HepG2 (cell line): ENCODE data around the gene MAP3K3. TPM values are rescaled to one million over a fixed set of nuclear protein-coding genes. Genes with fewer than 3 reads are reported as not detected.
A peak's percentile ranks its signal among the peaks of the same experiment; 100 is the strongest.

Experiments
- CBX1 ChIP-seq: IDR thresholded peaks from one replicate; pipeline ENCODE4 v1.6.1; 2016; ENCODE audit warnings: antibody characterized with exemption, low read depth
- CEBPB ChIP-seq: IDR thresholded peaks from 2 replicates; pipeline ENCODE4 v1.6.1; 2011; ENCODE audit warnings: low read depth, low read length, improper control_type of control experiment, borderline replicate concordance
- FOXP1 ChIP-seq, 2 experiments: fragments of 450-650 bp in 1 of 2; IDR thresholded peaks; 2 replicates each; pipeline ENCODE4 v1.6.1; 2017 to 2018; ENCODE audit warnings: antibody characterized with exemption in 1 of 2
- IRX3 ChIP-seq: sonication (generic); formaldehyde crosslinking; IDR thresholded peaks from 2 replicates; pipeline ENCODE4 v1.8.1; 2023; ENCODE audit warnings: mild to moderate bottlenecking, low read depth, missing genetic modification reagents, borderline replicate concordance
- JARID2 ChIP-seq: sonication (generic); formaldehyde crosslinking; IDR thresholded peaks from 2 replicates; pipeline ENCODE4 v1.8.1; 2023; ENCODE audit warnings: missing genetic modification reagents, inconsistent platforms; ENCODE audit not compliant: insufficient replicate concordance
- KDM6A ChIP-seq: IDR thresholded peaks from 2 replicates; pipeline ENCODE4 v1.6.1; 2016; ENCODE audit warnings: low read depth
- KMT2B ChIP-seq: IDR thresholded peaks from 2 replicates; pipeline ENCODE4 v1.6.1; 2016; ENCODE audit warnings: missing genetic modification reagents, missing compliant biosample characterization
- MAFG ChIP-seq: sonication (generic); formaldehyde crosslinking; IDR thresholded peaks from 2 replicates; pipeline ENCODE4 v1.5.1; 2020; ENCODE audit warnings: mild to moderate bottlenecking, missing genetic modification reagents
- NFYC ChIP-seq: IDR thresholded peaks from 2 replicates; pipeline ENCODE4 v1.6.1; 2016; ENCODE audit warnings: missing genetic modification reagents, missing compliant biosample characterization
- PTBP1 ChIP-seq: fragments of 200-400 bp; formaldehyde crosslinking; IDR thresholded peaks from 2 replicates; pipeline ENCODE4 v1.6.1; 2018; ENCODE audit warnings: low read length, low read depth; ENCODE audit not compliant: poor library complexity, severe bottlenecking
- RXRB ChIP-seq: IDR thresholded peaks from 2 replicates; pipeline ENCODE4 v1.6.1; 2016; ENCODE audit warnings: borderline replicate concordance, missing genetic modification reagents, missing compliant biosample characterization
- SIX4 ChIP-seq: sonication (generic); formaldehyde crosslinking; IDR thresholded peaks from 2 replicates; pipeline ENCODE4 v1.4.0; 2020; ENCODE audit warnings: missing genetic modification reagents
- SYNCRIP ChIP-seq: fragments of 200-400 bp; formaldehyde crosslinking; IDR thresholded peaks from 2 replicates; pipeline ENCODE4 v1.6.1; 2018; ENCODE audit warnings: mild to moderate bottlenecking, low read depth, low read length; ENCODE audit not compliant: insufficient read depth
- TAF15 ChIP-seq: fragments of 200-400 bp; formaldehyde crosslinking; IDR thresholded peaks from one replicate; pipeline ENCODE4 v1.6.1; 2018; ENCODE audit warnings: mild to moderate bottlenecking, low read depth, low read length; ENCODE audit not compliant: poor library complexity, severe bottlenecking
- TEAD2 ChIP-seq: sonication (generic); formaldehyde crosslinking; IDR thresholded peaks from 2 replicates; pipeline ENCODE4 v1.9.0; 2021; ENCODE audit warnings: missing genetic modification reagents
- THAP9 ChIP-seq: sonication (generic); formaldehyde crosslinking; IDR thresholded peaks from 2 replicates; pipeline ENCODE4; 2020; ENCODE audit warnings: missing genetic modification reagents, mild to moderate bottlenecking, borderline replicate concordance
- ZBTB26 ChIP-seq: IDR thresholded peaks from 2 replicates; pipeline ENCODE4 v1.6.1; 2016; ENCODE audit warnings: missing compliant biosample characterization, missing genetic modification reagents, borderline replicate concordance
- ZFY ChIP-seq: sonication (generic); formaldehyde crosslinking; IDR thresholded peaks from 2 replicates; pipeline ENCODE4 v1.4.0; 2020; ENCODE audit warnings: missing genetic modification reagents
- ZNF546 ChIP-seq: sonication (generic); formaldehyde crosslinking; conservative IDR thresholded peaks from 2 replicates; pipeline ENCODE4 v1.8.1; 2023; ENCODE audit warnings: mild to moderate bottlenecking, missing genetic modification reagents
- polyA plus RNA-seq, 8 experiments: library from polyadenylated mRNA; depleted of rRNA in 3 of 8; stranded (reverse) in 7 of 8; unstranded in 1 of 8; fragments of >200 nt; fragmentation: Illumina TruSeq in 4 of 8; extraction: Trizol in 4 of 8; gene quantifications; 2 replicates each; pipeline versions ENCODE4 v1.2.1 to v1.2.3, GENCODE V29; 2011 to 2016; ENCODE audit warnings: low read depth in 4 of 8, missing spikeins in 1 of 8, mixed read lengths in 1 of 8; ENCODE audit not compliant: insufficient read depth in 1 of 8
- total RNA-seq, 5 experiments: library from RNA; depleted of rRNA; stranded (reverse); fragments of >200 nt; fragmentation: Illumina TruSeq; extraction: Trizol; gene quantifications; 2 replicates each; pipeline ENCODE4 v1.2.3, GENCODE V29; 2016; ENCODE audit warnings: low read depth in 1 of 5
- TF ChIP-seq, protein P1 (sequence below): sonication (generic); formaldehyde crosslinking; IDR thresholded peaks from 2 replicates; pipeline ENCODE4 v1.5.1; 2020; ENCODE audit warnings: missing genetic modification reagents, mild to moderate bottlenecking, borderline replicate concordance
- TF ChIP-seq, protein P2 (sequence below): sonication (generic); formaldehyde crosslinking; IDR thresholded peaks from 2 replicates; pipeline ENCODE4 v1.5.0; 2020; ENCODE audit warnings: mild to moderate bottlenecking, missing genetic modification reagents, moderate library complexity

The MAP3K3 gene
- total and polyA plus RNA-seq, 2 of the 13 experiments (the other 11 are each of a cell fraction or from before 2014, with no cell fraction given), result 17.7 to 21.8 TPM

GRCh38 chr17:63699638-63700527 is 77.7 kb downstream of the MAP3K3 start, which contains the start of gene LIMD2 (continued):
- TF ChIP-seq THAP9 (CRISPR knock-in tag) (no peak), ZNF546 (CRISPR knock-in tag) (0 out of 2 replicates have a peak, but pooled peaks have one; percentile 34), IRX3 (CRISPR knock-in tag) (no peak), ZFY (CRISPR knock-in tag) (peak; percentile 71), TEAD2 (CRISPR knock-in tag) (no peak), FOXP1 (IDR thresholded peaks at IDR 0.05) (no peak), FOXP1 (CRISPR knock-in tag; IDR thresholded peaks at IDR 0.05) (no peak), SYNCRIP (no peak), KDM6A (CRISPR knock-in tag) (no peak), SIX4 (CRISPR knock-in tag) (no peak), MAFG (CRISPR knock-in tag) (no peak), CBX1 (no peak), PTBP1 (no peak), TAF15 (peak; percentile 49), ZBTB26 (CRISPR knock-in tag) (no peak), CEBPB (no peak), JARID2 (no peak), NFYC (CRISPR knock-in tag) (no peak), RXRB (CRISPR knock-in tag) (no peak), KMT2B (no peak)
- TF ChIP-seq, protein P1, sequence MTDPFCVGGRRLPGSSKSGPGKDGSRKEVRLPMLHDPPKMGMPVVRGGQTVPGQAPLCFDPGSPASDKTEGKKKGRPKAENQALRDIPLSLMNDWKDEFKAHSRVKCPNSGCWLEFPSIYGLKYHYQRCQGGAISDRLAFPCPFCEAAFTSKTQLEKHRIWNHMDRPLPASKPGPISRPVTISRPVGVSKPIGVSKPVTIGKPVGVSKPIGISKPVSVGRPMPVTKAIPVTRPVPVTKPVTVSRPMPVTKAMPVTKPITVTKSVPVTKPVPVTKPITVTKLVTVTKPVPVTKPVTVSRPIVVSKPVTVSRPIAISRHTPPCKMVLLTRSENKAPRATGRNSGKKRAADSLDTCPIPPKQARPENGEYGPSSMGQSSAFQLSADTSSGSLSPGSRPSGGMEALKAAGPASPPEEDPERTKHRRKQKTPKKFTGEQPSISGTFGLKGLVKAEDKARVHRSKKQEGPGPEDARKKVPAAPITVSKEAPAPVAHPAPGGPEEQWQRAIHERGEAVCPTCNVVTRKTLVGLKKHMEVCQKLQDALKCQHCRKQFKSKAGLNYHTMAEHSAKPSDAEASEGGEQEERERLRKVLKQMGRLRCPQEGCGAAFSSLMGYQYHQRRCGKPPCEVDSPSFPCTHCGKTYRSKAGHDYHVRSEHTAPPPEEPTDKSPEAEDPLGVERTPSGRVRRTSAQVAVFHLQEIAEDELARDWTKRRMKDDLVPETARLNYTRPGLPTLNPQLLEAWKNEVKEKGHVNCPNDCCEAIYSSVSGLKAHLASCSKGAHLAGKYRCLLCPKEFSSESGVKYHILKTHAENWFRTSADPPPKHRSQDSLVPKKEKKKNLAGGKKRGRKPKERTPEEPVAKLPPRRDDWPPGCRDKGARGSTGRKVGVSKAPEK (CRISPR knock-in tag), result no peak
- TF ChIP-seq, protein P2, sequence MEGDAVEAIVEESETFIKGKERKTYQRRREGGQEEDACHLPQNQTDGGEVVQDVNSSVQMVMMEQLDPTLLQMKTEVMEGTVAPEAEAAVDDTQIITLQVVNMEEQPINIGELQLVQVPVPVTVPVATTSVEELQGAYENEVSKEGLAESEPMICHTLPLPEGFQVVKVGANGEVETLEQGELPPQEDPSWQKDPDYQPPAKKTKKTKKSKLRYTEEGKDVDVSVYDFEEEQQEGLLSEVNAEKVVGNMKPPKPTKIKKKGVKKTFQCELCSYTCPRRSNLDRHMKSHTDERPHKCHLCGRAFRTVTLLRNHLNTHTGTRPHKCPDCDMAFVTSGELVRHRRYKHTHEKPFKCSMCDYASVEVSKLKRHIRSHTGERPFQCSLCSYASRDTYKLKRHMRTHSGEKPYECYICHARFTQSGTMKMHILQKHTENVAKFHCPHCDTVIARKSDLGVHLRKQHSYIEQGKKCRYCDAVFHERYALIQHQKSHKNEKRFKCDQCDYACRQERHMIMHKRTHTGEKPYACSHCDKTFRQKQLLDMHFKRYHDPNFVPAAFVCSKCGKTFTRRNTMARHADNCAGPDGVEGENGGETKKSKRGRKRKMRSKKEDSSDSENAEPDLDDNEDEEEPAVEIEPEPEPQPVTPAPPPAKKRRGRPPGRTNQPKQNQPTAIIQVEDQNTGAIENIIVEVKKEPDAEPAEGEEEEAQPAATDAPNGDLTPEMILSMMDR, result peak; percentile 18; the same call in 1 of the 2 replicates
